Endothelial cell of umbilical vein (primary cell): ENCODE results near the gene PRDX5. TPM values are rescaled to one million over a fixed set of nuclear protein-coding genes. Genes with fewer than 3 reads are reported as not detected.

Source experiments
- BruUV-seq: library from RNA; stranded (reverse); fragments of 400-500 nt; replicated peaks from 2 replicates; lab custom pipeline; 2021; lab: Mats Ljungman, UMichigan
- CTCF ChIA-PET: fragments of 300-600, 350-600 bp; sonication (Branson Sonifier 250); formaldehyde crosslinking; loops from one replicate; lab custom pipeline; 2021; ENCODE audit warnings: antibody characterized with exemption, inconsistent platforms; lab: Charles Lee
- POLR2A ChIA-PET: fragments of 300-600, 350-600 bp; sonication (Branson Sonifier 250); formaldehyde crosslinking; loops from one replicate; lab custom pipeline; 2021; ENCODE audit warnings: antibody characterized with exemption, inconsistent platforms; lab: Charles Lee
- DNase-seq: peaks from one replicate; pipeline ENCODE4 v3.0.0-alpha.2; 2011; ENCODE audit warnings: low read depth, low spot score
- FAIRE-seq: peaks from 2 replicates; lab custom pipeline; 2011; peaks lifted over from hg19 to GRCh38; lab: Jason Lieb, UNC
- H2AFZ ChIP-seq: 2 replicates; pipeline ENCODE4 v1.6.0; 2012; ENCODE audit warnings: low read depth, low read length, control low read depth, inconsistent platforms
- H3K27ac ChIP-seq: 2 replicates; pipeline ENCODE4 v1.5.1; 2011; ENCODE audit warnings: low read depth, mild to moderate bottlenecking, control low read depth, low read length, moderate library complexity; ENCODE audit not compliant: insufficient read depth
- H3K27me3 ChIP-seq, 2 experiments: 2 replicates each; pipeline versions ENCODE4 v1.6.0 to v1.6.1; 2011; ENCODE audit warnings: low read length in 2 of 2, mixed read lengths in 1 of 2; ENCODE audit not compliant: control insufficient read depth in 2 of 2, insufficient read depth in 2 of 2
- H3K36me3 ChIP-seq, 2 experiments: 2 replicates in 1 of 2; 3 replicates in 1 of 2; pipeline ENCODE4 v1.5.1; 2011; ENCODE audit warnings: low read length in 2 of 2, mild to moderate bottlenecking in 1 of 2, moderate library complexity in 1 of 2; ENCODE audit not compliant: control insufficient read depth in 2 of 2, insufficient read depth in 2 of 2; ENCODE audit errors: extremely low read depth in 1 of 2
- H3K4me1 ChIP-seq: 3 replicates; pipeline ENCODE4 v1.5.1; 2011; ENCODE audit warnings: mild to moderate bottlenecking, low read length; ENCODE audit not compliant: control insufficient read depth, insufficient read depth; ENCODE audit errors: extremely low read depth
- H3K4me2 ChIP-seq: 2 replicates; pipeline ENCODE4 v1.6.1; 2011; ENCODE audit warnings: low read length, control low read depth, mixed read lengths; ENCODE audit not compliant: insufficient read depth
- H3K4me3 ChIP-seq, 3 experiments: fragments of 200-600 bp in 1 of 3; sonication (generic), shearing (Covaris generic) in 1 of 3; replicated peaks in 1 of 3; 2 replicates each; pipeline ENCODE4 v1.5.1; 2011 to 2016; ENCODE audit warnings: control low read depth in 3 of 3, low read length in 3 of 3, mild to moderate bottlenecking in 2 of 3, inconsistent platforms in 1 of 3, low read depth in 1 of 3, moderate library complexity in 1 of 3; ENCODE audit not compliant: insufficient read depth in 1 of 3
- H3K79me2 ChIP-seq: 2 replicates; pipeline ENCODE4 v1.6.0; 2012; ENCODE audit warnings: low read length, inconsistent platforms; ENCODE audit not compliant: control insufficient read depth, insufficient read depth
- H3K9ac ChIP-seq: replicated peaks from 2 replicates; pipeline ENCODE3; 2011; ENCODE audit warnings: low read length, control low read depth; ENCODE audit not compliant: insufficient read depth; ENCODE audit errors: extremely low read depth
- H3K9me1 ChIP-seq: replicated peaks from 3 replicates; pipeline ENCODE4 v1.6.0; 2011; ENCODE audit warnings: mild to moderate bottlenecking, low read length; ENCODE audit not compliant: control insufficient read depth, insufficient read depth; ENCODE audit errors: extremely low read depth
- H3K9me3 ChIP-seq: replicated peaks from 2 replicates; pipeline ENCODE4 v1.5.1; 2012; ENCODE audit warnings: low read length, inconsistent platforms; ENCODE audit not compliant: control insufficient read depth, insufficient read depth
- H4K20me1 ChIP-seq: replicated peaks from 2 replicates; pipeline ENCODE3; 2011; ENCODE audit warnings: mild to moderate bottlenecking, low read length; ENCODE audit not compliant: control insufficient read depth, insufficient read depth; ENCODE audit errors: extremely low read depth
- EZH2 ChIP-seq: IDR thresholded peaks from 2 replicates; pipeline ENCODE4 v1.6.1; 2012; ENCODE audit warnings: borderline replicate concordance, low read depth, mild to moderate bottlenecking, moderate library complexity, low read length, inconsistent platforms; ENCODE audit not compliant: severe bottlenecking
- GATA2 ChIP-seq: IDR thresholded peaks from 2 replicates; pipeline ENCODE4 v1.7.0; 2011; ENCODE audit warnings: low read depth, mild to moderate bottlenecking, moderate library complexity, mixed read lengths, low read length; ENCODE audit not compliant: insufficient read length, insufficient read depth
- MAX ChIP-seq: IDR thresholded peaks from 2 replicates; pipeline ENCODE4 v1.6.1; 2011; ENCODE audit not compliant: insufficient read depth, insufficient read length
- POLR2A ChIP-seq: IDR thresholded peaks from 2 replicates; pipeline ENCODE4 v1.6.1; 2012; ENCODE audit warnings: low read depth, mild to moderate bottlenecking, control low read depth, low read length
- POLR2AphosphoS5 ChIP-seq: IDR thresholded peaks from 2 replicates; pipeline ENCODE4 v1.6.1; 2012; ENCODE audit warnings: low read depth, mild to moderate bottlenecking, control low read depth, low read length, moderate library complexity; ENCODE audit not compliant: insufficient read depth
- dilution Hi-C: fragments of 300-500 bp; cut with MboI; formaldehyde crosslinking; loops from one replicate; pipeline ENCODE4 v1.15.0; 2019; ENCODE audit warnings: low sequenced_read_pairs; ENCODE audit not compliant: extremely low pct_ligation_motif_present
- intact Hi-C: fragments of 100-400 bp; cut with micrococcal nuclease; formaldehyde crosslinking; loops from one replicate; pipeline ENCODE4 v1.10.0; 2022
- polyA plus RNA-seq, 4 experiments: library from polyadenylated mRNA; depleted of rRNA in 3 of 4; stranded (reverse) in 3 of 4; unstranded in 1 of 4; fragments of >200 nt; gene quantifications; 2 replicates each; pipeline versions ENCODE4 v1.2.1 to v1.2.3, GENCODE V29; 2011 to 2012; ENCODE audit warnings: missing spikeins in 1 of 4
- total RNA-seq: library from RNA; stranded (reverse); gene quantifications from 2 replicates; pipeline ENCODE4 v1.2.3, GENCODE V29; 2021

The PRDX5 gene
- total and polyA plus RNA-seq, 2 donors (not counting 3 experiments of a cell fraction or from before 2014, with no cell fraction given), result 199 to 709 TPM

GRCh38 chr11:64291262-64291751 lies 26.6 kb upstream of the PRDX5 start, which contains the start of gene KCNK4:
KCNK4 (plus strand) TSS chr11:64291302; CDS start chr11:64293019, 1,717 bp downstream.
- TF ChIP-seq POLR2A (no peak), POLR2AphosphoS5 (no peak), MAX (no peak), GATA2 (no peak), EZH2 (no peak)
- Histone ChIP-seq H3K4me3 (no peak within 1 kb of the TSS), H3K27ac (no peak within 1 kb of the TSS), H3K9me1 (no peaks in the 10 kb centered on the region), H2AFZ (no peak within 1 kb of the TSS), H3K36me3 (no peaks in the 10 kb centered on the region), H4K20me1 (no peaks in the 10 kb centered on the region), H3K9ac (no peak within 1 kb of the TSS), H3K9me3 (no peaks in the 10 kb centered on the region), H3K4me2 (no peak within 1 kb of the TSS), H3K4me1 (peaks cover under 1% of the 10 kb centered on the region), H3K79me2 (no peaks in the 10 kb centered on the region), H3K27me3 (peaks cover 43 to 55% of the 10 kb centered on the region in 2 experiments)
- DNase-seq (no peak), FAIRE-seq (no peak)
- POLR2A ChIA-PET, result no interaction called here
- intact Hi-C loops, result no loop called here
- no TSS peak for BruUV-seq
- CTCF ChIA-PET, result interaction anchor here (2.9 to 4.5 kb wide), 2 partner anchors 10 to 13 kb away, joined by 17 to 23 read pairs; partner anchors contain the start of gene ESRRA
- dilution Hi-C loops, result no loop called here

GRCh38 chr11:64291752-64292459 lies 26.0 kb upstream of the PRDX5 start:
- intact Hi-C loops, result no loop called here
- dilution Hi-C loops, result no loop called here
- Histone ChIP-seq H3K4me1 (no peaks in the 10 kb centered on the region), H3K36me3 (no peaks in the 10 kb centered on the region), H3K9ac (no peak overlapping the region), H3K4me3 (no peak overlapping the region), H3K79me2 (no peaks in the 10 kb centered on the region), H2AFZ (no peak overlapping the region), H4K20me1 (no peaks in the 10 kb centered on the region), H3K4me2 (no peak overlapping the region), H3K9me1 (no peaks in the 10 kb centered on the region), H3K9me3 (no peaks in the 10 kb centered on the region), H3K27me3 (peaks cover 49 to 61% of the 10 kb centered on the region in 2 experiments), H3K27ac (no peak overlapping the region)
- ChIA-PET CTCF (interaction anchor here (1.7 to 4.5 kb wide), 3 partner anchors 9 to 13 kb away, joined by 10 to 23 read pairs (median 17); partner anchors contain the start of genes CATSPERZ and ESRRA), POLR2A (no interaction called here)
- FAIRE-seq, result no peak
- no peak for TF ChIP-seq GATA2
- TF ChIP-seq EZH2, result peak; percentile 99
- no peak for TF ChIP-seq POLR2A
- TF ChIP-seq POLR2AphosphoS5, result no peak
- no TSS peak for BruUV-seq
- no peak for DNase-seq
